SHP77 treated with DMSO at 0.1 percent for 48 hours (cell line): Measurements from ENCODE around the gene TEX261.
"Not testable (repeated sequence)": the region's sequence is repeated elsewhere in the genome, so short reads cannot be mapped to it uniquely, and the experiment has no call there.

Experiments
- DNase-seq: peaks from one replicate; lab custom pipeline; 2025; lab: John Stamatoyannopoulos, UW

The TEX261 gene

DNA sequence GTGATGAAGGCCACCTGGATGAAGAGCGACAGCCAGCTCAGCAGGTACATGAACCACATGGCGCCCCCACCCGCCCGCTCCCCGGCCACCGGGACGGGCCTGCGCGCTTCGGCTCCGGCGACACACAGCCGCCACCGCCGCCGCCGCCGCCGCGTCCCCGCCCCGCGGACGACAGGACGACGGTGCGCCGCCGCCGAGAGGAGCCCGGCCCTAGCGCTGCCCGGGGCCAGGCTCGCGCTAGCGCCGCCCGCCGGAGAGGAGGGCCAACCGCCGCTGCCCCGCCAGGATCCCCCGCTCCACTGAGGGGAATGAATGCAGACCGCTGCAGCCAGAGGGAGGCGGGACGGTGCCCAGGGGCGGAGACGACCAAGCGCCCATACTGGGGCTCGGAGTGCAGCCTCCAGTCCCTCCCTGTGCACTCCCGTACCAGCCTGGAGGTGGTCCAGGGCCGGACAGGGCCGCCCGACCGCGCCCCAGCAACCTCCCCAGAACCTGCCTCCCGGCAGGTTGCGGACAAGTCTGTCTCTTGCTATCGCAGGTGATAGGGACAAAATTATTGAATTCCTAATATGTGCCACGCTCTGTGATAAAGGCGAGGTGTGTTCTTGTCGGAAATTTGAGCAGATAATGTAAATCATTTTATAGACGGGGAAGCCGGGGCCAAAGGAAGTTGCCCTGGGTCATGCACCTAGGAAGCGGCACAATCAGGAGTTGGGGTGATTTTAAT is at the start of gene TEX261:
Gene TEX261 (minus strand): TSS at position 175 of the 727 bp plus-strand sequence. CDS start 116 bp downstream, at position 59.
- peak; percentile 61 for DNase-seq

GRCh38 chr2:71043531-71044407 is 49.1 kb upstream of the TEX261 start:
- no peak for DNase-seq

DNA sequence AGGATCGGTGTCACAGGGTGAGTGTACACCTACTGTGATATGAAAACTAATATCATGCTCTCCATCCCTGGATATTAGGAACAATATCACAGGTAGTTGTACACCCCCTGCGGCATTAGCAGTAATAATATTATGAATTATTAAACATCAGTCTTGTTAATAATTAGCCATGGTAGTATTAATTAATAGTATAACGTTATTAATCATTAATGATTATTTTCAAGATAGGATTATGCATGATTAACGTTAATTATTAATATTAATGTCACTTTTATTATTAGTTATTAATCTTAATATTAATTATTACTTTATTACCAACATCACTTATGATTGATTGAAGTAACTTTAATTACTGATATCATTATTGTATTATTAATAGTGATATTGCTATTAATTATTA is 47.6 kb upstream of the TEX261 start:
- DNase-seq = no peak

DNA sequence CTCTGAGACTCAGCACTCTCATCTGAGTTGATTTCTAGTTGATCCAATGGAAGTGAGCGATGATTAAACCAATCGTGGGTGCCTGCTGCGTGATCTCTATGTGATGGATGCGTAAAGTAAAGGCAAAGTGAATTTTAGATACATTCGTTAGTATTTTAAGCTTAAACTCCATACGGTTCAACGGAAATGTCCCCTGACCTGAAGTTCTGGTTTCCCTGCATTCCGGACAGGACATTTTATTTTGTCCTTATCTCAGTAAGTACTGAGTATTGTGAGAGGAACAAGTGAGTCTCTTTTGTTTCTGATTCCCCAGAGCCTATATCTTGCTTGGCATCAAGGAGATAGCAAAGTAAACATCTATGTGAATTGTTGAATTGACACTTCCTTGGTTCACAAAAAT is 41.6 kb upstream of the TEX261 start:
- not testable (repeated sequence) for DNase-seq

GRCh38 chr2:71023553-71024243 is 29.0 kb upstream of the TEX261 start:
- DNase-seq = not testable (repeated sequence)

DNA sequence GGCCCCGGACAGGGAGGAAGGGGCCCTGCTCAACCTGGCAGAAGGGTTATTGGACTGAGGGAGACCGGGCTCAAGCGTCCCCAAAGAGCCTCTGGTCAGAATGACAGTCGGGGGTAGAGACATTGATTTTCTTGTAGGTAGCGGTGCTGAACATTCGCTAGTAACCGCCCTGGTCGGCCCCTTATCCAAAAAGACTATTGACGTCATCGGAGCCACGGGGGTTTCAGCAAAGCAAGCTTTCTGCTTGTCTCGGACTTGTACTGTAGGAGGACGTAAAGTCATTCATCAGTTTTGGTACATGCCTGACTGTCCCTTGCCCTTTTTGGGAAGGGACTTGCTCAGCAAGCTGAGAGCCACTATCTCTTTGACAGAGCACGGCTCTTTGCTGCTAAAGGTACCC is 26.7 kb upstream of the TEX261 start:
- not testable (repeated sequence) for DNase-seq

GRCh38 chr2:71019989-71020388 is 25.3 kb upstream of the TEX261 start:
- DNase-seq = not testable (repeated sequence)

GRCh38 chr2:71018625-71019024 is 24.0 kb upstream of the TEX261 start:
- DNase-seq = no peak

- DNase-seq = not testable (repeated sequence)
Measured at GRCh38 chr2:71011786-71012185, 17.1 kb upstream of the TEX261 start.

- DNase-seq = no peak
Measured at GRCh38 chr2:71008342-71008741, 13.7 kb upstream of the TEX261 start.

DNA sequence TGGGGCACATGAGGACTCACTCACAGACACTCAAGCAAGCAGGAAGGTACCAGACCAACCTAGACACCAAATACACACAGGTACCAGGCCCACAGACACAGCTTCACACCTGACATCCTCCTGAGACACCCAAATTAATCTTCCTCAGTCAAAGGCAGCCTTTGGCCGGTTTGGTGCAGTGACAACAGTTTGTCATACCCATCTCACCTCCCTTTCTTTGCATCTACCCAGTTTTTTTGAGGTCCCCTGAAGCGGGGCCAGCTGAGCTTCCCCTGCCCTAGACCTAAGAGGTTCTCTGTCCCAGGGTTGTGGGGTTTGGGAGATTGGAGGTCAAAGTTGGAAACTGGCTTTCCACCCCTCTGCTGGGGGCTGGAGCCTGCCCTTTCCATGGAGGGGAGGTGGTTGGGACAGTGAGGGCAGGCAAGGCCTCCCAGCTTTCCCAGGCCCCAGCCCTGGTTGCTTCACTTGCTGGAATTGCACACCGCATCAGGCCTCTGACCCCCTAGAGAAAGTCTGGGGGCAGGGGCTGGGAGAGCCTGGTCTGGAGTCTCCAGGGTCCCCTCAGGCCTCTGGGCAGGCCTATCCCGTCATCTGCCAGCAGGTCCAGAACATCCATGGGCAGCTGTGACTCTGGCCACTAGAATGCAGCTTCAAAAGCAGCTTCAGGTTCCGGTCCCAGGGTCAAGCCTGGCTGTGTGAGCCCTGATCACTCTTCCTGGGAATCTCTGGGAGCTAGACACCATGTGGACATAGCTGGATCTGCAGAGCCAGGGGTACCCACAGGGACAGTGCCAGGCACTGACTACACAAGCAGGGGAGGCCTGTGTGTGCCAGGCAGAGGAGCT is 12.5 kb upstream of the TEX261 start:
- DNase-seq = no peak

GRCh38 chr2:71006323-71006722 is 11.7 kb upstream of the TEX261 start:
- no peak for DNase-seq

- DNase-seq = no peak
Measured at GRCh38 chr2:71005271-71006202, 10.9 kb upstream of the TEX261 start.

DNA sequence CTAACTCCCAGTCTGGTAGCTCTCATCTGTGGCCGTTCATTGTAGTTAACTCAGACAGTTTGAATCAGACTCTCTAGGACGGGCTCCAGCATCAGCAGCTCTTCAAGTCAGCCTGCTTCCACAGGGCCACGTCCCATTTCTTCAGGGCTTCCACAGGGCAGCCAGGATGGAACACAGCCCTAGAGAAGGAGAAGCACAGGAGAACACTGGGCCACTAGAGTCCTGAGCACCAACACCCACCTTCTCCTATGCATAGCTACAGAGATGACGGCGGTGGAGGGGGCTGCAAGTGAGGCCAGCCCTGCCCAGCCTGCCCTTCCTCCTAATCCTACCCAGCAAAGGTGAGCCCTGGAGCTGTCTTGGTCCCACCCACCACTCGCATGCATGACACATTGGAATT is 10.2 kb upstream of the TEX261 start:
- DNase-seq = no peak

GRCh38 chr2:71003966-71004755 is 9.5 kb upstream of the TEX261 start:
- no peak for DNase-seq

- DNase-seq = no peak
Measured at GRCh38 chr2:71003396-71003795, 8.7 kb upstream of the TEX261 start.

- DNase-seq = no peak
Measured at GRCh38 chr2:71001981-71002570, 7.4 kb upstream of the TEX261 start.

DNA sequence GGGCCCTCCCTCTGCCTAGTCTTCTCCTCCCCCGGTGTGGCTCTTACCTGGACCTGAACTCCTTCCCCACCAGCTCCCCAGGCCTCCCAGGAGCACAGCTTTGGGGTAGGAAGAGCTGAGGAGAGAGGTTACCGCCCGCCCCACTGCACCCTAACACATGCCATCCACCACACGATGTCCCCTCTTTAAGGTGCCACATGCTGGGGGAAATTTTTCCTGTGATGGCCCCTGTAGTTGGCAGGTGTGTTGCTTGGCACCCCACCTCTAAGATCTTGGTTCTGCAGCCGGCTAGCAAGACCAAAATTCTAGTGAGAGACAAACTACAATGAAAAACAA is 6.9 kb upstream of the TEX261 start:
- no peak for DNase-seq
